WTC11 (cell line): ENCODE data around the gene HSPA12A.

Experiments
- CTCF ChIP-seq: fragments of 200-600 bp; IDR thresholded peaks from 2 replicates; pipeline ENCODE4 v1.8.0; 2022; ENCODE audit warnings: antibody characterized with exemption
- GABPB1 ChIP-seq: sonication (generic); formaldehyde crosslinking; IDR thresholded peaks from 2 replicates; pipeline ENCODE4 v1.8.1; 2023; ENCODE audit warnings: mild to moderate bottlenecking, missing genetic modification reagents
- MAX ChIP-seq: sonication (generic); formaldehyde crosslinking; IDR thresholded peaks from 2 replicates; pipeline ENCODE4 v1.8.0; 2022; ENCODE audit warnings: mild to moderate bottlenecking, missing genetic modification reagents
- NR2C2 ChIP-seq: sonication (generic); formaldehyde crosslinking; IDR thresholded peaks from 2 replicates; pipeline ENCODE4 v1.8.0; 2022; ENCODE audit warnings: mild to moderate bottlenecking, missing genetic modification reagents
- NR3C1 ChIP-seq: sonication (generic); formaldehyde crosslinking; conservative IDR thresholded peaks from 2 replicates; pipeline ENCODE4 v1.8.1; 2023; ENCODE audit warnings: low read depth, mild to moderate bottlenecking, missing genetic modification reagents
- TCF7 ChIP-seq: sonication (generic); formaldehyde crosslinking; IDR thresholded peaks from 2 replicates; pipeline ENCODE4 v1.8.0; 2022; ENCODE audit warnings: mild to moderate bottlenecking, low read depth, missing genetic modification reagents, moderate library complexity
- TF ChIP-seq, protein P1 (sequence below): sonication (generic); formaldehyde crosslinking; IDR thresholded peaks from 2 replicates; pipeline ENCODE4 v1.8.1; 2023; ENCODE audit warnings: mild to moderate bottlenecking, missing genetic modification reagents, moderate library complexity

DNA sequence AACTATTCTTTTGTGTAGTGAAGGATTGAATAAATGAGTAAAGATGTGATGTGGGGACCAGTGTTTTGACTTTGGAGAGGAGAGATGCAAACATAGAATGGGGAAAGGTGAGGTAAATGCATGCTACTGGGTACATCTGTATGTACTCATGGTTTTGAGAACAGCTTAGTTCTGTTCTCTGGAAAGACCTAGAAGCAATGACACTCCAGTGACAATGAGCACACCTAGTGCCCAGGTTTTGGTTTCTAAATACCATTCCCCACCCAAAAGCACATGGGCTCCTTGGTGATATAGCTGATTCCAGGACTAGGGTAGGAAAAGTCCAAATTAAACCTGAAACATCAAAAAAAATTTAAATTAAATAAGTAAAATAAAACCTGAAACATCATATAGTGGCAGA is 22.6 kb upstream of the HSPA12A start:
- TF ChIP-seq NR2C2 (CRISPR knock-in tag) (no peak), CTCF (no peak), NR3C1 (CRISPR knock-in tag) (no peak), GABPB1 (CRISPR knock-in tag) (no peak), TCF7 (CRISPR knock-in tag) (no peak), MAX (no peak)
- TF ChIP-seq, protein P1, sequence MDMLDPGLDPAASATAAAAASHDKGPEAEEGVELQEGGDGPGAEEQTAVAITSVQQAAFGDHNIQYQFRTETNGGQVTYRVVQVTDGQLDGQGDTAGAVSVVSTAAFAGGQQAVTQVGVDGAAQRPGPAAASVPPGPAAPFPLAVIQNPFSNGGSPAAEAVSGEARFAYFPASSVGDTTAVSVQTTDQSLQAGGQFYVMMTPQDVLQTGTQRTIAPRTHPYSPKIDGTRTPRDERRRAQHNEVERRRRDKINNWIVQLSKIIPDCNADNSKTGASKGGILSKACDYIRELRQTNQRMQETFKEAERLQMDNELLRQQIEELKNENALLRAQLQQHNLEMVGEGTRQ: no peak
